Retina (tissue), 1 donor: ENCODE data around the gene COPS9.

Experiments
- DNase-seq: peaks from one replicate; pipeline ENCODE4 v3.0.0-alpha.2; 2016

The COPS9 gene

GRCh38 chr2:240165661-240166060, 29.6 kb upstream of the COPS9 start:
- no peak for DNase-seq

GRCh38 chr2:240165034-240165433, 28.9 kb upstream of the COPS9 start:
- no peak for DNase-seq

- no peak for DNase-seq
Measured at GRCh38 chr2:240164586-240164985, 28.5 kb upstream of the COPS9 start.

- no peak for DNase-seq
Measured at GRCh38 chr2:240163844-240164574, 27.9 kb upstream of the COPS9 start.

GRCh38 chr2:240162939-240163714, 27.0 kb upstream of the COPS9 start:
- no peak for DNase-seq

GRCh38 chr2:240162531-240162930, 26.4 kb upstream of the COPS9 start:
- DNase-seq: no peak

- no peak for DNase-seq
Measured at GRCh38 chr2:240162032-240162431, 25.9 kb upstream of the COPS9 start.

GRCh38 chr2:240161087-240161750, 25.1 kb upstream of the COPS9 start:
- DNase-seq: no peak

GRCh38 chr2:240160291-240161086, 24.4 kb upstream of the COPS9 start:
- no peak for DNase-seq

GRCh38 chr2:240159251-240159839, 23.2 kb upstream of the COPS9 start:
- DNase-seq: no peak

GRCh38 chr2:240157147-240157470, 21.0 kb upstream of the COPS9 start:
- DNase-seq: no peak

- DNase-seq: no peak
Measured at GRCh38 chr2:240156435-240157146, 20.5 kb upstream of the COPS9 start.

- no peak for DNase-seq
Measured at GRCh38 chr2:240155745-240156390, 19.8 kb upstream of the COPS9 start.

GRCh38 chr2:240155048-240155744, 19.1 kb upstream of the COPS9 start:
- DNase-seq: peak; percentile 60

GRCh38 chr2:240154606-240155005, 18.5 kb upstream of the COPS9 start:
- DNase-seq: no peak

GRCh38 chr2:240153418-240153817, 17.3 kb upstream of the COPS9 start:
- no peak for DNase-seq

- DNase-seq: no peak
Measured at GRCh38 chr2:240151477-240152031, 15.4 kb upstream of the COPS9 start.

- DNase-seq: peak; percentile 73
Measured at GRCh38 chr2:240149943-240150784, 14.1 kb upstream of the COPS9 start.

- no peak for DNase-seq
Measured at GRCh38 chr2:240147911-240148587, 11.9 kb upstream of the COPS9 start.
